ENCODE data around the gene SIMC1.
"Not testable (repeated sequence)": the region's sequence is repeated elsewhere in the genome, so short reads cannot be mapped to it uniquely, and the experiment has no call there.

Gene SIMC1

DNA sequence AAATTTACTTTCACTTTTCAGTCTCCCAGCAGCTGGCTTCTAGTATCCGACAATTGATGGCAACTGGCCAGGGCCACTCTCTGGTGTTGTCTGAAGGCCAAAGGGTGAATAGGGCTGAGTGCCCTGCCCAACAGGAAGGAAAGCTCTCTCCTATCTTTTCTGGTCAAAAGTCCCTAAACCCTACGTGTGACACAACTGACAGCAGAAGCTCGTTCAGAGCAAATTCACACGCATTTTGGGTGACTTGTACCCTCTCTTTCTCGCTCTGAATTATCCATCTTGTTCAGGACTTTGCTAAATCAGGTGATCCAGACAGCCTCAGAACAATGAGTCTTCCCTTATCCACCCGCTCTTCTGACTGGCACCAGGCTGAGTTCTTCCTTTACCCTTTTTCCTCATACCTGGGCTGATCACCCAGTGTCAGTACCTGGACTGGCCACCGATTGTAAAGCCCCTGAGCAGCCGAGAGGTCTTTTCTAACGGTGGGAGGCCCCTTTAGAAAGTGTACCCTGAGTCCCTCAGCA, 21.8 kb upstream of the SIMC1 start:
- DNase-seq, result not testable (repeated sequence)

DNA sequence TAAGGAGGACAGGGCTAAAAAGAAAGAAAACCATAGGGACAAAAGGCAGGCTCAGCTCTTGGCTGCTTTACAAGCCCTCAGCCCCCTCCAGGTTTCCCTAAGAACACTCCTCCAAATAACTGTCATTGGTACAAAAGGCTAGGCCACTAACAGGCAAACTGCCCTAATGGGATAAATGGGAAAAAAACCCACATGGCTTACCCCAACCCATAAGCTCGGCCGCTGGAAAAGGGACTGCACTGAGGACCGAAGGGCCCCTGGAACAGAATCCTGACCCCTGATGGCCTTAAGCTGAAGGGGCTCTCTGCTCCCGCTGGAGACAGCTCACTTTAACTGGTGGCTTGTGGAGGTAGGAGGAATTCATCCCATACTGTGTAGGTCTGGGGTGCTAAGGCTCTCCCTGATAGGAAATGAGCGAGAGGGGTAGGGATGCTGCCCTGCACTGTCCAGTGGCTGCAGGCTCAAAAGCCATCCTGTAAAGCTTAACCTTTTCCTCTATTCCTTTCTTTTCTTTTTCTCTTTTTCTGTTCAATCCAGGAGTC, 21.0 kb upstream of the SIMC1 start:
- DNase-seq, result not testable (repeated sequence)

DNA sequence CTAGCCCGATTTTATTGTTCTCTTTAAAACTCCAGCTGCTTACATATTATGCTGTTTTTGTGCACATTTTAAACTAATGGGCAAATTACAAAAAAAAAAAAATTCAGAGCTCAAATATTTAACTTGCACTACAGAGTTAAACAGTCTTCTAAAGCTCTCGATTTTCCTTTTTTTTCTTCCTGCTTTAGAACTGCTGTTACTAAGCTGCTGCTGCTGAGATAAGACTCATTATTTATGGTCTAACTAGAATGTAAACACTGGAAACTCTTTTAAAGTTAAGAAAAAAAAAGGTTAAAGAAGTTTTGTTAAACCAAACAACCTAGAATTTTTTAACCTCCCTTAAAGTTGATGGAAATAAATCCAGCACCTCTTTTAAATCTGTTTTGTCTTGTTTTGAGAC, 20.5 kb upstream of the SIMC1 start:
- DNase-seq, result not testable (repeated sequence)

DNA sequence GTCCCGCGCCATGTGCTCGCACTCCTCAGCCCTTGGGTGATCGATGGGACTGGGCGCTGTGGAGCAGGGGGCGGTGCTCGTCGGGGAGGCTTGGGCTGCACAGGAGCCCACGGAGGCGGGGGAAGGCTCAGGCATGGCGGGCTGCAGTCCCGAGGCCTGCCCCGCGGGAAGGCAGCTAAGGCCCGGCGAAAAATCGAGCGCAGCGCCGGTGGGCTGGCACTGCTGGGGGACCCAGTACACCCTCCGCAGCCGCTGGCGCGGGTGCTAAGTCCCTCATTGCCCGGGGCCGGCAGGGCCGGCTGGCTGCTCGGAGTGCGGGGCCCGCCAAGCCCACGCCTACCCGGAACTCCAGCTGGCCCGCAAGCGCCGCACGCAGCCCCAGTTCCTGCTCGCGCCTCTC, 16.2 kb upstream of the SIMC1 start:
- not testable (repeated sequence) for DNase-seq

DNA sequence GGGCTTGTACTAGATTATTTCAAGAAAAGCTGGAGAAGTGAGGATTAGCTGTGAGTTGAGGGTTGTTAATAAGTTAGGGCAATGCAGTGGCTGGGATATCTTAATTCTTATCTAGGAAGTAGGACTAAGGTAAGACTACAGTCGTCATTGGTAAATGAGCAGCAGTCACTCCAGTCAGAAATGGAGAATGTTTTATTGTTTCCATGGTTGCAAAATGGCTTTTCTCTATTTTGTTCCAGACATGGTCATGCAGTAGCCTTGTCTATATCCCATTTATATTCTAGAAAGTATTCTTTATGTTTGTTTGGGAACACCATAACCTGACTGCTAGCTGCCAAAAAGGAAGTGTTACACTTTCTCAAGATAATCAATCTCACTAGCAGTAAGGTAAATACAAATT, 9.9 kb upstream of the SIMC1 start:
- DNase-seq, result not testable (repeated sequence)

DNA sequence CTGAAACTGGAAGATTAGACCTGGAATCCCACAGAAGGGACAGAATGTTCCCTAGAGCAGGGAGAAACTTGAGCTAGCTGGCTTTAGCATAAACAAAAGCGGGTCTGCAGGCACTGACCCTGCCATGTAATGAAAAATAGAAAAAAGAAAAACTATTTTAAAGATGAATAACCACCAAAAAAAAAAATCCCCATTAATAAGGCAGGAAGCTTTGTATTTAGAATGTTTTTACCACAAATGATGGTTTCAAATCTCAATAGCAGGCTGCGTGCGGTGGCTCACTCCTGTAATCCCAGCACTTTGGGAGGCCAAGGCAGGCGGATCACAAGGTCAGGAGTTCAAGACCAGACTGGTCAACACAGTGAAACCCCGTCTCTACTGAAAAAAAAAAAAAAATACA, 5.0 kb upstream of the SIMC1 start:
- not testable (repeated sequence) for DNase-seq

DNA sequence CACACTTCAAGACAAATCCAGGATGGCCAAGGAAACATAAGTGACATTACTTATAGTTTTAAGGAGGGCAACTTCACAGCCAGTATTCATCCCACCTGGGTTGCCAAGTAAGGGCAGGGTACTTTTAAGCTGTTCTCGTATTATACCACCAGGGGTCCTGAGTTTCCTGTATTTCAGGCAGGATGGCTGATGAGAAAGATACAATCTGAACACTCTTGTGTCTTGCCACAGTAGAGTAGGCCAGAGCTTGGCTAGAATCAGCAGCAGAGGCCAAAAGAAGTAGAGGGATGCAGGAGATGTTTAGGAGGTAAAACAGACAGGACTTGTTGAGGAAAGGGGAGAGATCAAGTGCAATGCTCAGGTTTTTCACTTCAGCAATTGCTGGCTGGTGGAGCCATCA, 3.1 kb upstream of the SIMC1 start:
- peak in 1 of 2 experiments; percentile 50 for DNase-seq

DNA sequence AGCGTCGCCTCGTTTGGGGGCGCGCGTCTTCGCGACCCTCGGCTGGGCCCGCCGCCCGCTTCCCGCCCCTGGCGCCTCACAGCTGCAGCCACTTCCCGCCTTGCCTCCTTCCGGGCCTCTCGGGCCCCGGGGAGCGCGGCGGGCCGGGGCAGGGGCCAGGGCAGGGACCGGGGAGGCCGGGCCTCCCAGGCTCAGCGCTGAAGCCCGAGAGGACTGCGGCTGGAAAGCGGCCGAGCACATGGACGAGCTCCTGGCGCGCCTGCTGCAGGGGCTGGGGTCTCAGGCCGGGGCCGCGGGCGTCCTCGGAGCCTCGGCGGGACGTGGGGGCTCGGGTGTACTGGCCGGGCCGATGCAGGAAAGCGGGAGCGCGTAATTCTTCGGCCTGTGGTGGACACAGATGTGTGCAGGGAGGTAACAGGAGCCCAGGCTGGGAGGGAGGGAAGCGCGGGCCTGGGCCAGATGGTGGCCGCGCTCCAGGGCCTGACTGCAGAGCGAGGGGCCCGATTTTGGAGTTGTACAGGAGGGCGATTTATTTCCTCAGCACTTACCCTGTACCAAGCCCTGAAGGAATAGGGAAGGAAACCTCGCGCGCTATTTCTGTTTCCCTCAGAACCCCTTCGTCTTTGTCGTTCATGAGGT, 540 bp downstream of the SIMC1 start:
- DNase-seq, result not testable (repeated sequence)

DNA sequence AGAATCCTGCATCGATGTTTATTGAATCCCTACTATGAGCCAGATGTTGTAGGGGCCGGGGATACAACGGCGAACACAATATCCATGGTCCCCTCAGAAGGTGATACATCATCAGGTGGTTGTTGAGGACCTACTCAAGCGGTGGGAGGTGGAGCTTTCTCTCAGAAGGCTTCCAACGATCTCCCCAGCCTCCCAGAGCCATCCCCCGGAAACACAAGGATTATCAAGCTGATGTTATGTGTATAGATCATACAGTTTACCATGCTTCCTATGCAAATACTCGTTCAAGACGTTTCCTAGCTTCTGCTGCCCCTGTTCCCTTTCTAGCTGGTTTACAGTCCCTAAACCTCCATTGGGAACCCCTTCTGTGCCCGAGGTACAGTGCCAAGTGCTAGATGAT, 1.1 kb downstream of the SIMC1 start:
- DNase-seq, result not testable (repeated sequence)

DNA sequence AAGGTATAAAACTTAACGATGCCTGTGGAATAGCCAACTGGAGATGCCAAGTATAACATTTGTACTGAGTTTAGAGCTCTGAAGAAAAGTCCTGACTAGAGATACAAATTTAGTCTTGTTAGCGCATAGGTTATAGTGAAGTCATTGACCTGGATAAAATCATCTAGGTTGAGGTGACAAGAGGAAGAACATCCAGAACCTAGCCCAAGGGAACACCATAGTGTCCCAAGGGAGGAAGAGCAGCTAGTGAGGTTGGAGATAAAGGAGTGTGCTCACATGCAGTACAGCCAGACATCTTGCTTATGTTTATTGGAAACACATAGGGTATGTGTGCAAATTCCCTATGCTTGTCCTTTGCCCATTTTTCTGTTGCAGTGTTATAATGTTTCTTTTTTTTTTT, 6.1 kb downstream of the SIMC1 start:
- DNase-seq, result not testable (repeated sequence)

DNA sequence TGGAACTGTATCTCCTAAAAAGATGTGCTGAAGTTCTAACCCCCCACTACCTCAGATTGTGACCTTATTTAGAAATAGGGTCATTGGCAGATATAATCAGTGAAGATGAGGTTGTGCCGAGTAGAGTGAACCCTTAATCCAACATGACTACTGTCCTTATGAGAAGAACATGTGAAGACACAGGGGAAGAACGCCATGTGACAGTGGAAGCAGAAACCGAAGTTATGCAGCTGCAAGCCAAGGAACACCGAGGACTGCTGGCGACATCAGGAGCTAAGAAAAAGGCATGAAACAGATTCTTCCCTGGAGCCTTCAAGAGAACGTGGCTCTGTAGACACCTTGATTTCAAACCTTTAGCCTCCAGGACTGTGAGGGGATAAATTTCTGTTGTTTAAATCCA, 6.8 kb downstream of the SIMC1 start:
- not testable (repeated sequence) for DNase-seq

DNA sequence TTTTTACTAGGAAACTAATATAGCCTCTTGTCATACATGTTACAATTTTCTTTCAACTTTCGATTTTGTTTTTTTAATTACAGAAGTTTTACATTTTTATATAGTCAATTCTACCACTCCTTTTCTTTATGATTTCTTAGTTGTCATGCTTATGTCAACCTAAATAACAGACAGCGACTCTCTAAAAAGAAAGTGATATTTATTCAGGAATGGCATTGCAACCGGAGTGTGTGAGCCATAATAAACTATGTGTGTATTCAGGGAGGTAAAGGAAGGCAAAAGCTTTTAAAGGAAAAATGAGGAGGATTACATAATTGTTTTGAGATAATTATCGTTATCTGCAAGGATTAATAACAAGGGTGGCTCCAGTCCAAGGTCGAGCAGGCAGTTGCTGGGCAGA, 7.3 kb downstream of the SIMC1 start:
- DNase-seq, result not testable (repeated sequence)

DNA sequence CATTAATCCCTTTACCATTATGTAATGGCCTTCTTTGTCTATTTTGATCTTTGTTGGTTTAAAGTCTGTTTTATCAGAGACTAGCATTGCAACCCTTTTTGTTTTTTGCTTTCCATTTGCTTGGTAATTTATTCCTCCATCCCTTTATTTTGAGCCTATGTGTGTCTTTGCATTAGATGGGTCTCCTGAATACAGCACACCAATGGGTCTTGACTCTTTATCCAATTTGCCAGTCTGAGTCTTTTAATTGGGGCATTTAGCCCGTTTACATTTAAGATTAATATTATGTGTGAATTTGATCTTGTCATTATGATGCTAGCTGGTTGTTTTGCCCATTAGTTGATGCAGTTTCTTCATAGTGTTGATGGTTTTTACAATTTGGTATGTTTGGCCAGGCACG, 12.5 kb downstream of the SIMC1 start:
- not testable (repeated sequence) for DNase-seq

DNA sequence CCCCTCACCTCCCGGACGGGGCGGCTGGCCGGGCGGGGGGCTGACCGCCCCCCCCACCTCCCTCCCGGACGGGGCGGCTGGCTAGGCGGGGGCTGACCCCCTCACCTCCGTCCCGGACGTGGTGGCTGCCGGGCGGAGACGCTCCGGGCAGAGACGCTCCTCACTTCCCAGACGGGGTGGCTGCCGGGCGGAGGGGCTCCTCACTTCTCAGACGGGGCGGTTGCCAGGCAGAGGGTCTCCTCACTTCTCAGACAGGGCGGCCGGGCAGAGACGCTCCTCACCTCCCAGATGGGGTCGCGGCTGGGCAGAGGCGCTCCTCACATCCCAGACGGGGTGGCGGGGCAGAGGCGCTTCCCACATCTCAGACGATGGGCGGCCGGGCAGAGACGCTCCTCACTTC, 13.9 kb downstream of the SIMC1 start:
- not testable (repeated sequence) for DNase-seq

DNA sequence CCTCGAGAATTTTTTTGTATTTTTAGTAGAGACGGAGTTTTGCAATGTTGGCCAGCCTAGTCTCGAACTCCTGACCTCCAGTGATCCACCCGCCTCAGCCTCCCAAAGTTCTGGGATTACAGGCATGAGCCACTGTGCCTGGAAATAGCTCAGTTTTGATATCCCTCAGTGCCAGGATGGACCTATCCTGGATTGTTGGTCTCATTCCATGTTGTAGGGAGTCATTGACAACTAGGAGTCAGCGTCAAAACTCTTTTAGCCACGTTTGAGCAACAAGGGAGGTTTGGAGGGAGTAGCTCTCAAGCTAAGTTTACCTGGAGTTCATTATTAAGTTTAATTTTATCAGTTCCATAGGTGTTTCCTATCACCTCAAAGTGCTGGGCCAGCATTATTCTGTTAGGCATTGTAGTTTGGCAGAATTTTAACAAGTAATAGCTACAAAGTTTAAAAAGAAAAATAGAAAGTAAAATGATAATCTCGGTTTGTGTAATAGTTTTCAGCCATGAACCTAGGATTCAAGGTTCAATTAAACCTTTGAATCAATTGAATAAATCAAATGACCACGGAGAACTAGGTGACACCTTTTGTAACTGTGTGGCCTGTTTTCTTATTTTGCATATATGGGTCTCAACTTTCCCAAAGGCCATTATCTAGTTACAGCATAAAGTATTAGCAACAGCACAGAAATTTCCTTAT, 15.3 kb downstream of the SIMC1 start:
- DNase-seq, result not testable (repeated sequence)

DNA sequence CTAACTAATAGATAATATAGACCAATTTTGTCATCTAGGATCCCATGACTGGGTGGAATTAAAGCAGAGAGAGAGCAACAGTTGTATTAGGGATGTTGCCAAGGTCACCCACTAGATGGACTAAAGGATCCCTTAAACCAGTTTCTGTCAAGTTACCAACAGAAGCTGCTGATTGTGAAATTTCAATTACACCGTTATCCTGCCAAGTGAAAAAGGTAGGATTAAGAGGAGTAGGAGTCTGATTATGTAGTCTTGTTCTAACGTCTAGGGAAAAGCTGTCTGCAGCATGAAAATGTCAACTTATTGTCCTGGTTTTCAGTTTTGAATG, 15.8 kb downstream of the SIMC1 start:
- not testable (repeated sequence) for DNase-seq

DNA sequence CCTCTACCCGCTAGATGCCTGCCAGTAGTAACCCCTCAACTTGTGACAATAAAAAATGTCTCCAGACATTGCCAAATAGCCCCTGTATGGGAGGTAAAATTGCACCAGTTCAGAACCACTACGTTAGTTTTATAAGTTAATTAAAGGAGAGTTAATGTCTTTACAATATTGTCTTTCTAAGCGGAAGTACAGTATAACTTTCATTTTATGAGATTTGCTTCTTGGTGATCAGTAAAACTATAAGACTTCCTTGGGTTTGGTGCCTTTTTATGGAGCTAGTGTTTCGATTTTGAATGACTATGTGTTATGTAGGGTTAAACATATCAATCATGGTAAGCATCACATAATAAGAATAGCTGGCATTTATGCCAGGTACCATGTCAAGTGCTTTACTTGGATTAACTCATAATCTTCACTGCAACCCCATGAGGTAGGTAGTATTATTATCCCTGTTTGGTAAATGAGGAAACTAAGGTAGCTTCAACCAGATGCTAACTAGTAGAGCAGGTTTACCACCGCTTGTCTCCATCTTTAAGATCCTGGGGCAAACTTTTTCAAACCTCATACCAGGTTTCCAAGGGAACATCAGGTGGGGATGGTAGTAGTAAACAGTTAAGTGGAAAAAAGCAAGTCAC, 19.8 kb downstream of the SIMC1 start:
- not testable (repeated sequence) for DNase-seq

DNA sequence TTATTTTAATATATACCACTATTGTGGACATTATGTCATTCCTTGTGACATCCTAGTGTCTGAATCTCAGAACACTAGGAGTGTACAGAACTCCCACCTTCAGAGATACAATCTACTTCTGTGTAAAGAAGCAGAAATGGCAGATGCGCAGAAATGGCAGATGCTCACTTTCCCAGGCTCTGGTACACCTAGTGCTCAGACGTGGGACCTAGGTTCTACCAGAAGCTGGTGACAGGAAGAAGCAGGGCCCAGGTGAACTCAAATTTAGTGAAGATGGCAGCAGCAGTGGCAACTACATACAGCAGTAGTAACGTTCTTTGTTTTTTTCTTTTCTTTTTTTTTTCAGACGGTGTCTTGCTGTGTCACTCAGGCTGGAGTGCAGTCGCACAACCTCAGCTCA, 22.5 kb downstream of the SIMC1 start:
- DNase-seq, result not testable (repeated sequence)

DNA sequence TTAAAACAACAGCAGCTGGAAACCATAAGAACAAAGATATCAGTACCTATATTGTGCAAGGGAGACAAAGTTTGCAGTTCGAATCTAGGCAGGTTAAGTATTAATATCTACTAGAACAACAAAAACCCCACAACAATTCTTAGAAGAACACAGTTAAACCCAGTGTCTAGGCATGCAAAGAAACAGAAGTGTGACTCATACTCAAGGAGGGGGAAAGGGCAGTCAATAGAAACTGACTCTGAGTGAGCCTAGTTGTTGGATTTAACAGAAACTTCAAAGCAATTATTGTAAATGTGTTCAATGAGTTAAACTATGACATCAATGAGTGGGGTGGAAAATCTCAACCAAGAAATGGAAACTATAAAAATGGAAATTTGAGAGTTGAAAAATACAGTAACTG, 28.2 kb downstream of the SIMC1 start:
- DNase-seq, result not testable (repeated sequence)

DNA sequence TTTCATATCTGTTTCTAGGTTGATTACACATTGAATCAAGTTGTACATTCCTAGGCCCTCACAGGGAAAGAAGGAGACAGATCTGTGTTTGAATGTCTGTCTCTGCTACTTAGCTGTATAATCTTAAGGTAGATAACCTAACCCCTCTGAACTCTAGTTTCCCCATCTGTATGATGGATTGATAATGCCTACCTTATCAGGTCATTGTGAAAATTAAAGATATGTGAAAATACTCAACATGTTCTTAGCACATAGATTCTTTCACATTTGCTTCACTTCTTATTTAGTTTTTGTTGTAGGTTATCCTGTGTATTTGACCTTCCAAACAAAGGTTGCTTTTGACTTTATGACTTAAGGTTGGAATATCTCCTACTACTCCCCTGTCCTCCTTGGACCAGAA, 50.8 kb downstream of the SIMC1 start:
- DNase-seq, result not testable (repeated sequence)

DNA sequence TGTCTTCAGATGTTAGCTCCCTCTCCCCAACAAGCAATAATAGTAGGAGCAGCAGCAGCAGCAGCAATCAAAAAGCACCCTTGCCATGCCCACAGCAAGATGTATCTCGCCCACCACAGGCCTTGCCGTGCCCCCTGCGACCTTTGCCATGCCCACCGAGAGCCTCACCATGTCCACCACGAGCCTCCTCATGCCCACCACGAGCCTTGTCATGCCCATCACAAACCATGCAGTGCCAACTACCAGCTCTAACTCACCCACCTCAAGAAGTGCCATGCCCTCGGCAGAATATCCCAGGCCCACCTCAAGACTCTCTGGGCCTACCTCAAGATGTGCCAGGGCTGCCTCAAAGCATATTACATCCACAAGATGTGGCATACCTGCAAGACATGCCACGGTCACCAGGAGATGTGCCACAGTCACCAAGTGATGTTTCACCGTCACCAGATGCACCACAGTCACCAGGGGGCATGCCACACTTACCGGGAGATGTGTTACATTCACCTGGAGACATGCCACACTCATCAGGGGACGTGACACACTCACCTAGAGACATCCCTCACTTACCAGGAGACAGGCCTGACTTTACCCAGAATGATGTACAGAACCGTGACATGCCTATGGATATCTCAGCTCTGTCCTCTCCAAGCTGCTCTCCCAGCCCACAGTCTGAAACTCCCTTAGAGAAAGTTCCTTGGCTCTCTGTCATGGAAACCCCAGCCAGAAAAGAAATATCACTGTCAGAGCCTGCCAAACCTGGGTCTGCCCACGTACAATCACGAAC, 52.0 kb downstream of the SIMC1 start:
- not testable (repeated sequence) for DNase-seq

DNA sequence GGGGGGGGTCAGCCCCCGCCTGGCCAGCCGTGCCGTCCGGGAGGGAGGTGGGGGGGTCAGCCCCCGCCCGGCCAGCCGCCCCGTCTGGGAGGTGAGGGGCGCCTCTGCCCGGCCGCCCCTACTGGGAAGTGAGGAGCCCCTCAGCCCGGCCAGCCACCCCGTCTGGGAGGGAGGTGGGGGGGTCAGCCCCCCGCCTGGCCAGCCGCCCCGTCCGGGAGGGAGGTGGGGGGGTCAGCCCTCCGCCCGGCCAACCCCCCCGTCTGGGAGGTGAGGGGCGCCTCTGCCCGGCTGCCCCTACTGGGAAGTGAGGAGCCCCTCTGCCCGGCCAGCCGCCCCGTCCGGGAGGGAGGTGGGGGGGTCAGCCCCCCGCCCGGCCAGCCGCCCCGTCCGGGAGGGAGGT, 67.1 kb downstream of the SIMC1 start:
- DNase-seq, result not testable (repeated sequence)
